Measurements from ENCODE around the gene APLNR.

APLNR gene

GRCh38 chr11:57196596-57196995, 40.5 kb downstream of the APLNR start:
- TF ChIP-seq POLR2A (IDR thresholded peaks at IDR 0.05; ENCODE audit: low read depth, low read length), result no peak
- TF ChIP-seq TAF1 (IDR thresholded peaks at IDR 0.05; ENCODE audit: low read depth, low read length), result no peak
- TF ChIP-seq PAX5 (IDR thresholded peaks at IDR 0.05; ENCODE audit: insufficient read depth, low read length, severe bottlenecking), result no peak
- TF ChIP-seq POLR2AphosphoS5 (IDR thresholded peaks at IDR 0.05; ENCODE audit: low read depth, low read length), result no peak
- DNase-seq (ENCODE audit: insufficient read length, low spot score), result no peak
- no peak for FAIRE-seq

DNA sequence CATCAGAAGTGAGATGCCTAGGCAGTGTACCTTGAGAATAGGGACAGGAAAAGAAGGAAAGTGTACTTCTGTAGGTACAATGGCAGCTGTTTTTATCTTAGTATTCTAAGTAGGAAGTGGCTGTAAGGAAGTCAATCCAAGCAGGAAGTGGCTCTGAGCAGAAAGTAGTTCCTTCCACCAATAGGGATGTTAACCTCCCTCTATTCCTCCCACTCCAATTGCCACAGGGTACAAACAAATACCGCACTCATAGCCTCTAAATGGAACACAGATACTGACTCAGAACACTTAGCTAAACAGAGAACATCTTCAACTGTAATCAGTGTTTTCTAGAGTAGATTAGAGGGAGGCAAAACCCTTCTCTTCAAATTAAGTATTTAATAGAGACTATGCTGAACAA, 44.7 kb downstream of the APLNR start:
- DNase-seq (ENCODE audit: insufficient read length, low spot score), result no peak
- no peak for FAIRE-seq
- no peak for TF ChIP-seq SPI1 (IDR thresholded peaks at IDR 0.05; ENCODE audit: low read depth, low read length)
- no peak for TF ChIP-seq PAX5 (IDR thresholded peaks at IDR 0.05; ENCODE audit: insufficient read depth, low read length, severe bottlenecking)
- TF ChIP-seq POLR2AphosphoS5 (IDR thresholded peaks at IDR 0.05; ENCODE audit: low read depth, low read length), result no peak
- no peak for TF ChIP-seq TAF1 (IDR thresholded peaks at IDR 0.05; ENCODE audit: low read depth, low read length)
- no peak for TF ChIP-seq POLR2A (IDR thresholded peaks at IDR 0.05; ENCODE audit: low read depth, low read length)
- TF ChIP-seq POU2F2 (IDR thresholded peaks at IDR 0.05; ENCODE audit: low read depth, low read length), result no peak

DNA sequence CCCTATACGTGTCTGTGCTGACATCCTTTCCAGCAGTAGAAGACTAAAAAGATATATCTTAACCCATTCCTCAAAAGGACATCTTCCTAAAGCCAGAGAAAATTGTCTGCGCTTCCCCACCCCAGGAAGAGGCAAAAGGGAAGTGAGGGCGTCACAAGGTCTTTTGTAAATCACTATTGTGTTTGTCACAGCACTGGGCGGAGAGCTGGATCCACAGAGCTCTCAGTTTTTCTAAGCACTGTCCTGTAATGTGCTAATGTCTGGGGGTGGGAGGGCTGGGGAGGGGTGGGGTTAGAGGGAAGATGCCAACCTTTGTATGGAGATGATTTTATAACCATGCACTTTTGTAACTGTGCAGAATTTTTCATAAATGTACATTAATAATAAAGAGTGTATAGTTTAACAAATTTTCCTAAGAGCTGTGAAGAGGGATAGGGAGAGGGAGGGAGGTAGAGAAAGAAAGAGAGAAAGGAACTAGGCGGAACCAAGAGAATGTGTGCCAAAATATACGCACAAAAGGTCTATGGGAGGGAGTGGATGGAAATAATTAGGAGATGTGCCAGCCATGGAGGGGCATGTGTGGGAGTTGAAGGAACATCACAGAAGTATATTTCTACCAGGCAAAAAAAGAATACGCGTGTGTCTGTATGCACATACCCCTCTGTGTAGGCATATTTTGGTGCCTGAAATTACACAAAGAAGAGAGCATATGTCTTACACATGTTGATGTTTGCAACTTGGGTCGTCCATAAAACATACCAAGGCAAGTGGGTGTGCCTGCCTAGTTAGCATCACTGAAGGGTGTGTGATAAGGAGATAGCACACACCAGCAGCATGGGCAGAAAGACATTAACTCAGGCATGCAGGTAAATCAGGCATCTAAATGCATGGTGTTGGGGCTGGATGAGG, 45.5 kb downstream of the APLNR start:
- no peak for TF ChIP-seq PAX5 (IDR thresholded peaks at IDR 0.05; ENCODE audit: insufficient read depth, low read length, severe bottlenecking)
- no peak for TF ChIP-seq SPI1 (IDR thresholded peaks at IDR 0.05; ENCODE audit: low read depth, low read length)
- TF ChIP-seq TAF1 (IDR thresholded peaks at IDR 0.05; ENCODE audit: low read depth, low read length), result no peak
- no peak for TF ChIP-seq POLR2AphosphoS5 (IDR thresholded peaks at IDR 0.05; ENCODE audit: low read depth, low read length)
- TF ChIP-seq POU2F2 (IDR thresholded peaks at IDR 0.05; ENCODE audit: low read depth, low read length), result no peak
- no peak for TF ChIP-seq POLR2A (IDR thresholded peaks at IDR 0.05; ENCODE audit: low read depth, low read length)
- no peak for DNase-seq (ENCODE audit: insufficient read length, low spot score)
- FAIRE-seq, result no peak

DNA sequence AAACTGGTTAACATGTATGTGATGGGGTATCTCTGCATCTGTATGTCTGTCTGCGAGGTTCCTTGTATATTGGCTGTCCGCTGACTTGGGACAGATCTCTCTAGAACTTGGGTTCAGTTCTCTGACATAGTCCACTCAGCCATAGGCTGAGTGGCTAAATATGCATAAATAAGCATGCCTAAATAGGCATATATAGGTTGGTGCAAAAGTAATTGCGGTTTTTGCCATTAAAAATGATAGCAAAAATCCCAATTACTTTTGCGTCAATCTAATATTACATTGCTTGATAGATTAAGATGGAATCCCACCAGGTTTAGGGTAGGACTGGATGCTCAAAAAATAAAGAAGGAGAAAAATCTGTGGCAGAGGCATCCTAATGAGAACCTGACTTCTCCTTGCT, 46.5 kb downstream of the APLNR start:
- no peak for FAIRE-seq

More for the DNA sequence above, 46.5 kb downstream of the APLNR start:
- TF ChIP-seq PAX5 (IDR thresholded peaks at IDR 0.05; ENCODE audit: insufficient read depth, low read length, severe bottlenecking) (no peak), POU2F2 (IDR thresholded peaks at IDR 0.05; ENCODE audit: low read depth, low read length) (no peak), POLR2A (IDR thresholded peaks at IDR 0.05; ENCODE audit: low read depth, low read length) (no peak), TAF1 (IDR thresholded peaks at IDR 0.05; ENCODE audit: low read depth, low read length) (no peak), SPI1 (IDR thresholded peaks at IDR 0.05; ENCODE audit: low read depth, low read length) (no peak), POLR2AphosphoS5 (IDR thresholded peaks at IDR 0.05; ENCODE audit: low read depth, low read length) (no peak)
- DNase-seq (ENCODE audit: insufficient read length, low spot score), result no peak

Data from GM12891 (cell line).